Activated T-cell treated with anti-CD3 and anti-CD28 coated beads, Interleukin-2, amount 50 U/mL, for 4 hours (primary cell): Measurements from ENCODE around the gene TMEM273. TPM values are rescaled to one million over a fixed set of nuclear protein-coding genes. Genes with fewer than 3 reads are reported as not detected.
A peak's percentile ranks its signal among the peaks of the same experiment; 100 is the strongest.
"Not testable (repeated sequence)": the region's sequence is repeated elsewhere in the genome, so short reads cannot be mapped to it uniquely, and the experiment has no call there.

ENCODE experiments used
- ATAC-seq, 2 donors: fragments of 200-7000 bp; cut with Tn5 transposase; one replicate each; pipeline ENCODE4 v1.10.0; 2021
- DNase-seq: peaks from one replicate; pipeline ENCODE4 v3.0.0-alpha.2; 2020
- H3K27me3 Mint-ChIP-seq: one replicate; pipeline ENCODE4 v1.8.0; 2021; ENCODE audit warnings: low read depth, mixed read lengths
- H3K36me3 Mint-ChIP-seq: one replicate; pipeline ENCODE4 v1.8.0; 2022; ENCODE audit warnings: mixed read lengths; ENCODE audit not compliant: insufficient read depth
- H3K4me1 Mint-ChIP-seq: one replicate; pipeline ENCODE4 v1.8.0; 2021; ENCODE audit warnings: low read depth, mixed read lengths
- H3K4me3 Mint-ChIP-seq: one replicate; pipeline ENCODE4 v1.8.0; 2021; ENCODE audit warnings: mild to moderate bottlenecking, moderate library complexity, mixed read lengths
- H3K9me3 Mint-ChIP-seq: one replicate; pipeline ENCODE4 v1.8.0; 2021; ENCODE audit warnings: mixed read lengths
- total RNA-seq, 3 donors: library from RNA; stranded (reverse); gene quantifications; one replicate each; pipeline ENCODE4 v1.2.1, GENCODE V29; 2021

TMEM273 gene
- total RNA-seq, 3 donors from 2014 or later: 35.3 to 96.4 (median 45.6) TPM

- H3K36me3 Mint-ChIP-seq: no peaks in the 10 kb centered on the region
Measured at GRCh38 chr10:49218480-49218879, 30.3 kb upstream of the TMEM273 start.

DNA sequence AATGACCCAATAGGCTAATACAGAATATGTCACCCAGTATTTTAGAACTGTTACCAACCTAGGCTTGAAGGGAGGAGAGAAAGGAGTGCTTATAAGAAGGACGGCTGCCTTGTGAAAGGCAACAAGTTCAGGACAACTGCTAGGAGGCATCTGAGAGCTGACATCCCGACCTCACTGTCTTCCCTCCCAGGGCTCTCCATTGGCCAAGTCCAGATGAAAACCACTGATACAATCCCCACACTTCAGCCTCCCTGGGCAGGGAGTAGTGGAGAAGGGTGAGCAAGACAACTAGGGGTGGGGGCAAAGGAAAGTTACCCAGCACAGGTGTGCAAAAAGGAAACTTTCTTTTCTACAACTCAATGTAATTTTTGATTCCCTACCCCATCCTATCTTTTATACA, 29.5 kb upstream of the TMEM273 start:
- DNase-seq: no peak
- H3K4me1 Mint-ChIP-seq: peaks cover 9% of the 10 kb centered on the region
- no peaks in the 10 kb centered on the region for H3K9me3 Mint-ChIP-seq
- H3K4me3 Mint-ChIP-seq: no peak overlapping the region
- peaks cover 8% of the 10 kb centered on the region for H3K27me3 Mint-ChIP-seq
- H3K36me3 Mint-ChIP-seq: no peaks in the 10 kb centered on the region
- ATAC-seq: no peak

More at GRCh38 chr10:49218480-49218879, 30.3 kb upstream of the TMEM273 start:
- no peak for DNase-seq
- no peak for ATAC-seq
- H3K4me1 Mint-ChIP-seq: peaks cover 6% of the 10 kb centered on the region
- H3K27me3 Mint-ChIP-seq: peaks cover 3% of the 10 kb centered on the region
- no peak overlapping the region for H3K4me3 Mint-ChIP-seq
- peaks cover under 1% of the 10 kb centered on the region for H3K9me3 Mint-ChIP-seq

GRCh38 chr10:49213211-49213610, 25.0 kb upstream of the TMEM273 start:
- H3K9me3 Mint-ChIP-seq: no peaks in the 10 kb centered on the region
- no peaks in the 10 kb centered on the region for H3K36me3 Mint-ChIP-seq
- no peak overlapping the region for H3K4me3 Mint-ChIP-seq
- ATAC-seq (no peak), DNase-seq (no peak)
- peaks cover 13% of the 10 kb centered on the region for H3K27me3 Mint-ChIP-seq
- peaks cover 12% of the 10 kb centered on the region for H3K4me1 Mint-ChIP-seq

GRCh38 chr10:49212783-49213182, 24.6 kb upstream of the TMEM273 start:
- no peak overlapping the region for H3K4me3 Mint-ChIP-seq
- H3K27me3 Mint-ChIP-seq: peaks cover 13% of the 10 kb centered on the region
- no peaks in the 10 kb centered on the region for H3K9me3 Mint-ChIP-seq
- no peak for ATAC-seq
- peaks cover 12% of the 10 kb centered on the region for H3K4me1 Mint-ChIP-seq
- no peak for DNase-seq
- no peaks in the 10 kb centered on the region for H3K36me3 Mint-ChIP-seq

- no peak for ATAC-seq
Measured at GRCh38 chr10:49212076-49212475, 23.9 kb upstream of the TMEM273 start.

GRCh38 chr10:49208996-49209395, 20.8 kb upstream of the TMEM273 start:
- Mint-ChIP-seq H3K36me3 (no peaks in the 10 kb centered on the region), H3K4me3 (no peak overlapping the region), H3K9me3 (peaks cover 6% of the 10 kb centered on the region), H3K27me3 (peaks cover 14% of the 10 kb centered on the region), H3K4me1 (peaks cover 6% of the 10 kb centered on the region)
- DNase-seq (no peak), ATAC-seq (no peak)

More at GRCh38 chr10:49212076-49212475, 23.9 kb upstream of the TMEM273 start:
- Mint-ChIP-seq H3K4me1 (peaks cover 10% of the 10 kb centered on the region), H3K36me3 (no peaks in the 10 kb centered on the region), H3K9me3 (no peaks in the 10 kb centered on the region), H3K27me3 (peaks cover 13% of the 10 kb centered on the region), H3K4me3 (no peak overlapping the region)
- no peak for DNase-seq

GRCh38 chr10:49207936-49208487, 19.8 kb upstream of the TMEM273 start:
- H3K4me1 Mint-ChIP-seq: peaks cover 6% of the 10 kb centered on the region

DNA sequence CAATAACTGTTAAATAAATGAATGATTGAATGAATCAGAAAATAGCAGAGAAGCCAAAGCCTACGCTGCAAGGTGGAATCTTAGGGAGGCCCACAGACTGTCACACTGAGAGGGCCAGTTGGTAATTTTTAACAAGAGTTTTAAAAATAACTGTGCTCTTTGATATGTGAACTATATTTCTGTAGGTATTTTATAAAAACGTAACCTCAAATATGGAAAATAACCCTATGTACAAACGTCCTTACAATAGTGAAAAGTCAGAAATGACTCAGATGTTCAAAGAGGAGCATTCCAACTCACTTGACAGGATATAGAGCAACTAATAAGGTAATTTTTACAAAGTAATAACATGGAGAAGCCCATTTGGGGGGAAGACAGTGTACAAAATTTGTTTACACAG, 18.9 kb upstream of the TMEM273 start:
- Mint-ChIP-seq H3K27me3 (peaks cover 15% of the 10 kb centered on the region), H3K4me3 (no peak overlapping the region), H3K4me1 (peaks cover 3% of the 10 kb centered on the region), H3K36me3 (no peaks in the 10 kb centered on the region), H3K9me3 (peaks cover 8% of the 10 kb centered on the region)
- no peak for ATAC-seq
- DNase-seq: no peak

More at GRCh38 chr10:49207936-49208487, 19.8 kb upstream of the TMEM273 start:
- DNase-seq: no peak
- Mint-ChIP-seq H3K36me3 (no peaks in the 10 kb centered on the region), H3K27me3 (peaks cover 16% of the 10 kb centered on the region), H3K4me3 (no peak overlapping the region), H3K9me3 (peaks cover 8% of the 10 kb centered on the region)
- no peak for ATAC-seq

DNA sequence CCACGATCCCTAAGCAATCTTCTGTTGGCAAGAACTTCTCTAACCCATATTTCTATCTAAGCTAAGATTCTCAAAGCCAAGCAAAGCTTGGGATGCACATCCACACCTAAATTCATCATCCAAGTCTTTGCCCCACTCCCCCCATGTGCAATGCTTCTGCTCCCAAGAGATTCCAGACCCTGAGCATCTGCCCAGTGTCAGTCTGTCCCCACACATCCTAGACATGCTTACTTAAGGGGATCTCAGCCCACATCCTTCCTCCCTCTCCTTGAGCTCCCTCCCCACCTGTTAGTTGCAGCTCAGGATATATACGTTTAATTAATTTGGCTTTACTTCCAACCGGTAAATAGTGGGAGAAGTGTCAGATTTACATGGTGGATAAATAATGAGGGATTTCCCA, 17.0 kb upstream of the TMEM273 start:
- no peak for DNase-seq
- peaks cover 11% of the 10 kb centered on the region for H3K27me3 Mint-ChIP-seq
- ATAC-seq: no peak
- no peak overlapping the region for H3K4me3 Mint-ChIP-seq
- no peaks in the 10 kb centered on the region for H3K4me1 Mint-ChIP-seq
- H3K9me3 Mint-ChIP-seq: peaks cover 8% of the 10 kb centered on the region
- no peaks in the 10 kb centered on the region for H3K36me3 Mint-ChIP-seq

DNA sequence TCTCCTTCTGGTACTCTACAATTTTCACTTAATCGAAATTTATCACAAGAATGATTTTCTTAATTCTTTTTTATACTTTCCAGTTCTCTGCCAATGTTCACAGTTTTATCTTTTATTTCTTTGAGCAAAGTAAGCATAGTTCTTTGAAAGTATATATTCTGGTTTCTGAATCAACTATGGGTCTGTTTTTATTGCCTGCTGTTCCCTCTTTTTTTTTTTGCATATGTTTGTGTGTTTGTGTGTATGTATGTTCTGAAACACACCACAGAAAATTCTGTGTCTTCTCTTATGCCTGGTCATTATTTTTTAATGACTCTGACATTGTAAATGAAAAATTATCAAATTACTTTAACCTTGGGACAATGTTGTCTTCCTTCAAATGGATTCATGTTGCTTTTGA, 15.9 kb upstream of the TMEM273 start:
- Mint-ChIP-seq H3K27me3 (peaks cover 11% of the 10 kb centered on the region), H3K4me1 (no peaks in the 10 kb centered on the region), H3K4me3 (no peak overlapping the region), H3K36me3 (no peaks in the 10 kb centered on the region), H3K9me3 (peaks cover 8% of the 10 kb centered on the region)
- ATAC-seq (no peak), DNase-seq (no peak)

DNA sequence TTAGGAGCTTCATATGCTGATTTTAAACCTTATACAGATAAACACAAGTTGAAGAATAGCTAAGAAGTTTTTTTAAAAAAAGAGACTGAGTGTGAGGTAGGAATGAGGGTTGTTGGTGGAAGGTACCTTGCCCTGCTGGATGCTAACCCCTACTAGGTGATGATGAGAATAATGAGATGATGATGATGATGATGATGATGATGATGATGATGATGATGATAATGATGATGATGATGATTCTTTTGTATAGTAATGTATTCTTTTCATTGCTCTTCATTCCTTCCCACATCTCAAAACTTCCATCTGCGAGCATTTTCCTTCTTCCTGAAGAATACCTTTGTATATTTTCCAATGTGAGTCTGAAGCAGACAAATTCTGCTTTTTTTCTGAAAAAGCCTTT, 14.1 kb upstream of the TMEM273 start:
- Mint-ChIP-seq H3K4me3 (no peak overlapping the region), H3K36me3 (no peaks in the 10 kb centered on the region), H3K9me3 (peaks cover 8% of the 10 kb centered on the region), H3K4me1 (no peaks in the 10 kb centered on the region), H3K27me3 (peaks cover 21% of the 10 kb centered on the region)
- ATAC-seq (no peak), DNase-seq (no peak)

- H3K9me3 Mint-ChIP-seq: peaks cover 8% of the 10 kb centered on the region
- no peak for DNase-seq
- peaks cover 29% of the 10 kb centered on the region for H3K27me3 Mint-ChIP-seq
- ATAC-seq: no peak
- H3K4me3 Mint-ChIP-seq: no peak overlapping the region
- no peaks in the 10 kb centered on the region for H3K4me1 Mint-ChIP-seq
- H3K36me3 Mint-ChIP-seq: no peaks in the 10 kb centered on the region
Measured at GRCh38 chr10:49200854-49201253, 12.7 kb upstream of the TMEM273 start.

DNA sequence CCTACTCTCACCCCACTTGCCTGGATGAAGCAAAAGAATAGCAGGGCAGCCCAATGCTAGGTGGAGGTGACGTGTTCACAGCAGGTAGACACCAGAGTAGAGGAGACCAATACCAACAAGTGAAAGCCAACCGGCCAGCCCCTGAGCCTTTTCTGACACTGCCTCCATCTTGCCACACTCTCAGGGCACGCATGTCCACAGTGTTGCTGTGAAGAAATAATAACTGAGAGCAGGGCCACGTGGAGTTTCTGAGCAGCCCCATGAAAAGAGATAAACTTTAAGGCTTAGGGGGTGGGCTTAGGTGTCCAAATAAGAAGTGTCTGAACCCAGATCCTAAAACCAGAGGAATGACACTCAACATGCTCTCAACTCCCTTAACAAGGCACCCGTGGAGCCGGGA, 9.0 kb upstream of the TMEM273 start:
- Mint-ChIP-seq H3K4me1 (peaks cover 16% of the 10 kb centered on the region), H3K4me3 (no peak overlapping the region), H3K36me3 (no peaks in the 10 kb centered on the region), H3K9me3 (no peaks in the 10 kb centered on the region), H3K27me3 (peaks cover 18% of the 10 kb centered on the region)
- ATAC-seq: no peak
- DNase-seq: no peak

- H3K9me3 Mint-ChIP-seq, ATAC-seq, DNase-seq, H3K36me3 Mint-ChIP-seq, H3K4me3 Mint-ChIP-seq: not testable (repeated sequence)
- H3K27me3 Mint-ChIP-seq: peaks cover 24% of the 10 kb centered on the region
- H3K4me1 Mint-ChIP-seq: peaks cover 22% of the 10 kb centered on the region
Measured at GRCh38 chr10:49195864-49196263, 7.7 kb upstream of the TMEM273 start.

- H3K4me3 Mint-ChIP-seq: peak overlapping the region; percentile 9
- H3K4me1 Mint-ChIP-seq: peaks cover 36% of the 10 kb centered on the region
- H3K27me3 Mint-ChIP-seq: peaks cover 29% of the 10 kb centered on the region
- H3K36me3 Mint-ChIP-seq: no peaks in the 10 kb centered on the region
- H3K9me3 Mint-ChIP-seq: no peaks in the 10 kb centered on the region
- DNase-seq (no peak), ATAC-seq (no peak)
Measured at GRCh38 chr10:49194212-49194920, 6.2 kb upstream of the TMEM273 start.
